ENCODE measurements around the gene TNIK.

DNA sequence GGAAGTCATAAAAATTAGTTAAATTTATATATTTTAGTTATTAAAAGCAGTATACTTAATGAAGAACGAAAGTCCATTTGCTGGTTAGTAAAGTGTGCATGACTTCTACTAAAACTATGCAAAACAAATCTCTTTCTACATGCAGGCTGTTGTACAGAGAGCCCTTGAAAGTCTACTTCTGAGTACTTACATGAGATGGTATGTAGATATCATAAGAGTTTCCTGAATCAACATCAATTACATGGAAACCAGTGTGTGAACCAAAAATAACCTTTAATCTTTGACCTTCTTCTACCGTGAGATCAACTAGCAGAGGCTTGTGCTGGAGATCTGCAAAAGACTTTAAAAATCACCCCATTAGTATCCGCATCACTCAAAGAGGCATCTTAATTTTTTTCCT is 391.5 kb downstream of the TNIK start:
- no peak for TF ChIP-seq POLR2A (IDR thresholded peaks at IDR 0.05)
- TF ChIP-seq, protein P1, sequence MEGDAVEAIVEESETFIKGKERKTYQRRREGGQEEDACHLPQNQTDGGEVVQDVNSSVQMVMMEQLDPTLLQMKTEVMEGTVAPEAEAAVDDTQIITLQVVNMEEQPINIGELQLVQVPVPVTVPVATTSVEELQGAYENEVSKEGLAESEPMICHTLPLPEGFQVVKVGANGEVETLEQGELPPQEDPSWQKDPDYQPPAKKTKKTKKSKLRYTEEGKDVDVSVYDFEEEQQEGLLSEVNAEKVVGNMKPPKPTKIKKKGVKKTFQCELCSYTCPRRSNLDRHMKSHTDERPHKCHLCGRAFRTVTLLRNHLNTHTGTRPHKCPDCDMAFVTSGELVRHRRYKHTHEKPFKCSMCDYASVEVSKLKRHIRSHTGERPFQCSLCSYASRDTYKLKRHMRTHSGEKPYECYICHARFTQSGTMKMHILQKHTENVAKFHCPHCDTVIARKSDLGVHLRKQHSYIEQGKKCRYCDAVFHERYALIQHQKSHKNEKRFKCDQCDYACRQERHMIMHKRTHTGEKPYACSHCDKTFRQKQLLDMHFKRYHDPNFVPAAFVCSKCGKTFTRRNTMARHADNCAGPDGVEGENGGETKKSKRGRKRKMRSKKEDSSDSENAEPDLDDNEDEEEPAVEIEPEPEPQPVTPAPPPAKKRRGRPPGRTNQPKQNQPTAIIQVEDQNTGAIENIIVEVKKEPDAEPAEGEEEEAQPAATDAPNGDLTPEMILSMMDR (IDR thresholded peaks at IDR 0.05), result no peak
- TF ChIP-seq POLR2AphosphoS5 (IDR thresholded peaks at IDR 0.05), result no peak

Measured in upper lobe of left lung (tissue), 4 donors.